ENCODE data around the gene LCN15.
A peak's percentile ranks its signal among the peaks of the same experiment; 100 is the strongest.

Gene LCN15

GRCh38 chr9:136722093-136722968, 42.0 kb downstream of the LCN15 start:
- DNase-seq (ENCODE audit: low read depth), result no peak

GRCh38 chr9:136721339-136722092, 42.8 kb downstream of the LCN15 start:
- peak; percentile 72 for DNase-seq (ENCODE audit: low read depth)

GRCh38 chr9:136720898-136721338, 43.4 kb downstream of the LCN15 start:
- no peak for DNase-seq (ENCODE audit: low read depth)

GRCh38 chr9:136720251-136720897, 43.9 kb downstream of the LCN15 start:
- no peak for DNase-seq (ENCODE audit: low read depth)

- no peak for DNase-seq (ENCODE audit: low read depth)
Observed at GRCh38 chr9:136719195-136719880, 45.0 kb downstream of the LCN15 start.

GRCh38 chr9:136718345-136719194, 45.7 kb downstream of the LCN15 start:
- DNase-seq (ENCODE audit: low read depth), result no peak

GRCh38 chr9:136717399-136717798, 46.9 kb downstream of the LCN15 start:
- DNase-seq (ENCODE audit: low read depth), result no peak

GRCh38 chr9:136714893-136715274, 49.4 kb downstream of the LCN15 start:
- DNase-seq (ENCODE audit: low read depth), result no peak

- DNase-seq (ENCODE audit: low read depth), result no peak
Observed at GRCh38 chr9:136714096-136714892, 50.0 kb downstream of the LCN15 start.

- DNase-seq (ENCODE audit: low read depth), result no peak
Observed at GRCh38 chr9:136713550-136713949, 50.8 kb downstream of the LCN15 start.

GRCh38 chr9:136712690-136713544, 51.4 kb downstream of the LCN15 start:
- no peak for DNase-seq (ENCODE audit: low read depth)

- DNase-seq (ENCODE audit: low read depth), result no peak
Observed at GRCh38 chr9:136711751-136712689, 52.3 kb downstream of the LCN15 start, which contains the start of gene DIPK1B. Gene DIPK1B (plus strand): TSS chr9:136712572. CDS start chr9:136712666, 94 bp downstream.

GRCh38 chr9:136711219-136711648, 53.1 kb downstream of the LCN15 start:
- peak; percentile 76 for DNase-seq (ENCODE audit: low read depth)

GRCh38 chr9:136710543-136710942, 53.8 kb downstream of the LCN15 start:
- DNase-seq (ENCODE audit: low read depth), result no peak
